ENCODE data around the gene VTI1A. TPM values are rescaled to one million over a fixed set of nuclear protein-coding genes. Genes with fewer than 3 reads are reported as not detected.
A peak's percentile ranks its signal among the peaks of the same experiment; 100 is the strongest.

Gene VTI1A
- total and polyA plus RNA-seq, 4 donors: 5.5 to 26.9 (median 13.1) TPM

DNA sequence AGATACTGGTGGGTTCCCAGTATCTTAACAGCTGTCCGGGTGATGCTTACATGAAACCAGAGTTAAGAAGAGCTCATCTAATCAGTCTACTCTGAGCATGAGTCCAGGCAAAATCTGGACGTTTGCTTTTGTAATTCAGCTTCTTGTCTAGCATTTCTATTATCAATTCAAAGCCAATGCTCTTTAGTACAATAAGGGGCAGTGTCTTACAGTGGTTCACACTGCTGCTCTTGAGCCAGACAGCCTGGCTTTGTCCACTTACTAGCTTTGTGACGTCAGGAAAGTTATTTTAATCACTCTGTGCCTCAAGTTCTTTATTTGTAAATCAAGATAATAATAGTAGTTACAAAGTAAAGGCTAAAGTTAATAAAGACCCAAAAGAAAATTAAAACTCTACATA is 275.7 kb downstream of the VTI1A start:
- TF ChIP-seq REST (IDR thresholded peaks at IDR 0.05) (no peak), HNF4A (conservative IDR thresholded peaks at IDR 0.05) (no peak), SP1 (IDR thresholded peaks at IDR 0.05) (no peak), MAX (IDR thresholded peaks at IDR 0.05) (no peak), RAD21 (IDR thresholded peaks at IDR 0.05) (no peak), NR2F2 (IDR thresholded peaks at IDR 0.05) (no peak), HNF4G (IDR thresholded peaks at IDR 0.05) (no peak), FOXA1 (IDR thresholded peaks at IDR 0.05) (no peak)
- no peak for DNase-seq (ENCODE audit: low spot score)
- Histone ChIP-seq H3K9me3 (ENCODE audit: control insufficient read depth in 4 of 4, low read length in 3 of 4) (no peaks in the 10 kb centered on the region), H3K9ac (ENCODE audit: low read depth in 1 of 2, low read length in 2 of 2) (no peak overlapping the region), H3K36me3 (ENCODE audit: control insufficient read depth in 4 of 4, insufficient read depth in 3 of 4, low read depth in 1 of 4, low read length in 3 of 4) (no peaks in the 10 kb centered on the region), H3K27ac (ENCODE audit: low read depth in 1 of 2, low read length in 2 of 2) (no peak overlapping the region), H3K27me3 (ENCODE audit: control insufficient read depth in 4 of 4, insufficient read depth in 4 of 4, low read length in 3 of 4) (no peaks in the 10 kb centered on the region), H3K4me1 (ENCODE audit: control insufficient read depth in 4 of 4, insufficient read depth in 4 of 4, low read length in 3 of 4) (peaks cover under 1 to 18% (median 8%) of the 10 kb centered on the region in 4 donors), H3K4me3 (ENCODE audit: low read depth in 1 of 3, low read length in 3 of 3) (no peak overlapping the region)
- WGBS: 75% methylated on average over 3 of the region's 3 CpGs

GRCh38 chr10:112723876-112724275 is 276.9 kb downstream of the VTI1A start:
- Histone ChIP-seq H3K27ac (ENCODE audit: low read depth in 1 of 2, low read length in 2 of 2) (peak overlapping the region in 1 of 2 donors; percentile 21), H3K9ac (ENCODE audit: low read depth in 1 of 2, low read length in 2 of 2) (no peak overlapping the region), H3K9me3 (ENCODE audit: control insufficient read depth in 4 of 4, low read length in 3 of 4) (no peaks in the 10 kb centered on the region), H3K4me1 (ENCODE audit: control insufficient read depth in 4 of 4, insufficient read depth in 4 of 4, low read length in 3 of 4) (peaks cover 3 to 28% (median 19%) of the 10 kb centered on the region in 4 donors), H3K4me3 (ENCODE audit: low read depth in 1 of 3, low read length in 3 of 3) (no peak overlapping the region), H3K27me3 (ENCODE audit: control insufficient read depth in 4 of 4, insufficient read depth in 4 of 4, low read length in 3 of 4) (no peaks in the 10 kb centered on the region), H3K36me3 (ENCODE audit: control insufficient read depth in 4 of 4, insufficient read depth in 3 of 4, low read depth in 1 of 4, low read length in 3 of 4) (no peaks in the 10 kb centered on the region)
- no peak for DNase-seq (ENCODE audit: low spot score)
- no peak for TF ChIP-seq ATF3 (IDR thresholded peaks at IDR 0.05)
- no peak for TF ChIP-seq HNF4A (conservative IDR thresholded peaks at IDR 0.05)
- TF ChIP-seq FOXA2 (IDR thresholded peaks at IDR 0.05): no peak
- no peak for TF ChIP-seq NR2F2 (IDR thresholded peaks at IDR 0.05)
- no peak for TF ChIP-seq GABPA (IDR thresholded peaks at IDR 0.05 in 1 of 2, conservative IDR thresholded peaks at IDR 0.05 in 1 of 2)
- TF ChIP-seq TAF1 (conservative IDR thresholded peaks at IDR 0.05): no peak
- TF ChIP-seq CTCF (IDR thresholded peaks at IDR 0.05; ENCODE audit: low read depth, low read length, missing input control): no peak
- no peak for TF ChIP-seq SP1 (IDR thresholded peaks at IDR 0.05)

Data from liver (tissue), 9 donors.